Astrocyte of the cerebellum (primary cell): ENCODE results near the gene CIC.

Source experiments
- DNase-seq: peaks from one replicate; pipeline ENCODE4 v3.0.0-alpha.2; 2011; ENCODE audit warnings: low read depth
- H3K4me3 ChIP-seq: 2 replicates; pipeline ENCODE4 v1.5.1; 2011; ENCODE audit warnings: mild to moderate bottlenecking, low read depth, low read length, moderate library complexity
- in situ Hi-C: cut with HindIII; loops from 2 replicates; pipeline ENCODE4 v1.10.0; 2017; ENCODE audit warnings: low sequenced_read_pairs
- TF ChIP-seq, protein P1 (sequence below): IDR thresholded peaks from 2 replicates; pipeline ENCODE4 v1.5.1; 2012; ENCODE audit warnings: low read length, low read depth, moderate library complexity, mild to moderate bottlenecking; ENCODE audit errors: missing control alignments

Gene CIC

DNA sequence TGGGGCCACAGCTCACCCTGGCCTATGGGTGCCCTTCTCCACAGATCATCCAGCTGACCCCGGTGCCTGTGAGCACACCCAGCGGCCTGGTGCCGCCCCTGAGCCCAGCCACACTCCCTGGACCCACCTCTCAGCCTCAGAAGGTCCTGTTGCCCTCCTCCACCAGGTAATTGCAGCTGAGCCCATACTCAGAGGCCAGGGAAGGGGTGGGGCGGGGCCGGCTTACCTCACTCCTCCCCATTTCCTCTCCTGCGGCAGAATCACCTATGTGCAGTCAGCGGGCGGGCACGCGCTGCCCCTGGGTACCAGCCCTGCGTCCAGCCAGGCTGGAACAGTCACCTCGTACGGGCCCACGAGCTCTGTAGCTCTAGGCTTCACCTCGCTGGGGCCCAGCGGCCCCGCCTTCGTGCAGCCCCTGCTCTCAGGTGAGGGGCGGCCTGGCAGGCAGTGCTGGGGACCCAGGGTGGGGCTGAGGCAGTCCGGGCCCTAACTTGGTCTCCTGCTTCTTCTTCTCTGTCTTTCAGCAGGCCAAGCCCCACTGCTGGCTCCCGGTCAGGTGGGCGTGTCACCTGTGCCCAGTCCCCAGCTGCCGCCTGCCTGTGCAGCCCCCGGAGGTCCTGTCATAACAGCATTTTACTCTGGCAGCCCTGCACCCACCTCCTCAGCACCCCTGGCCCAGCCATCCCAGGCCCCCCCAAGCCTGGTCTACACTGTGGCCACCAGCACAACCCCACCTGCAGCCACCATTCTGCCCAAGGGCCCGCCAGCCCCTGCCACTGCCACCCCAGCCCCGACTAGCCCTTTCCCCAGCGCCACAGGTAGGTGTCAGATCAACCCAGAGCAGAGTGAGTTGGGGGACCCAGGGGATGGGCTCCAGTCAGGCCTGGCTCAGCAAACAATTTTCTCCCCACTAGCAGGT is 23.2 kb downstream of the CIC start:
- TF ChIP-seq, protein P1, sequence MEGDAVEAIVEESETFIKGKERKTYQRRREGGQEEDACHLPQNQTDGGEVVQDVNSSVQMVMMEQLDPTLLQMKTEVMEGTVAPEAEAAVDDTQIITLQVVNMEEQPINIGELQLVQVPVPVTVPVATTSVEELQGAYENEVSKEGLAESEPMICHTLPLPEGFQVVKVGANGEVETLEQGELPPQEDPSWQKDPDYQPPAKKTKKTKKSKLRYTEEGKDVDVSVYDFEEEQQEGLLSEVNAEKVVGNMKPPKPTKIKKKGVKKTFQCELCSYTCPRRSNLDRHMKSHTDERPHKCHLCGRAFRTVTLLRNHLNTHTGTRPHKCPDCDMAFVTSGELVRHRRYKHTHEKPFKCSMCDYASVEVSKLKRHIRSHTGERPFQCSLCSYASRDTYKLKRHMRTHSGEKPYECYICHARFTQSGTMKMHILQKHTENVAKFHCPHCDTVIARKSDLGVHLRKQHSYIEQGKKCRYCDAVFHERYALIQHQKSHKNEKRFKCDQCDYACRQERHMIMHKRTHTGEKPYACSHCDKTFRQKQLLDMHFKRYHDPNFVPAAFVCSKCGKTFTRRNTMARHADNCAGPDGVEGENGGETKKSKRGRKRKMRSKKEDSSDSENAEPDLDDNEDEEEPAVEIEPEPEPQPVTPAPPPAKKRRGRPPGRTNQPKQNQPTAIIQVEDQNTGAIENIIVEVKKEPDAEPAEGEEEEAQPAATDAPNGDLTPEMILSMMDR = no peak
- H3K4me3 ChIP-seq = no peak overlapping the region
- DNase-seq = no peak
- in situ Hi-C loops = no loop called here

DNA sequence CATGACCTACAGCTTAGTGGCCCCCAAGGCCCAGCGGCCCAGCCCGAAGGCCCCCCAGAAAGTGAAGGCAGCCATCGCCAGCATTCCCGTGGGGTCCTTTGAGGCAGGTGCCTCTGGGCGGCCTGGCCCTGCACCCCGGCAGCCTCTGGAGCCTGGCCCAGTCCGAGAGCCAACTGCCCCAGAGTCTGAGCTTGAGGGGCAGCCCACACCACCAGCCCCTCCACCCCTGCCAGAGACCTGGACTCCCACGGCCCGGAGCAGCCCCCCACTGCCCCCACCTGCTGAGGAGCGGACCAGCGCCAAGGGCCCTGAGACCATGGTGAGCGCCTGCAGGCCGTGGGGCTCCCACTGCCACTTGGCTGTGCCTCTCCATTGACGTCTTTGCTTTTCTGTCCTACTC is 23.9 kb downstream of the CIC start:
- H3K4me3 ChIP-seq = no peak overlapping the region
- DNase-seq = no peak
- in situ Hi-C loops = no loop called here
- TF ChIP-seq, protein P1 = no peak

DNA sequence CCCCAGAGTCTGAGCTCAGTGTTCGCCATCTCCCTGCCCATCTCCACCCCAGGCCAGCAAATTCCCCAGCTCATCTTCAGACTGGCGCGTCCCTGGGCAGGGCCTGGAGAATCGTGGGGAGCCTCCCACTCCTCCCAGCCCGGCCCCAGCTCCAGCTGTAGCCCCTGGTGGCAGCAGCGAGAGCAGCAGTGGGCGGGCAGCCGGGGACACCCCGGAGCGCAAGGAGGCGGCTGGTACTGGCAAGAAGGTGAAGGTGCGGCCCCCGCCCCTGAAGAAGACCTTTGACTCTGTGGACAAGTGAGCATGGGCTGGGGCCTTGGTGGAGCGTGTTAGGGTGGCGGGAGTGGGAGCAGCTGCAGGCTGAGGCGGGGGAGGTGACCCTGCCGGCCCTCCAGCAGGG is 24.5 kb downstream of the CIC start:
- in situ Hi-C loops = no loop called here
- TF ChIP-seq, protein P1 = no peak
- H3K4me3 ChIP-seq = no peak overlapping the region
- no peak for DNase-seq

DNA sequence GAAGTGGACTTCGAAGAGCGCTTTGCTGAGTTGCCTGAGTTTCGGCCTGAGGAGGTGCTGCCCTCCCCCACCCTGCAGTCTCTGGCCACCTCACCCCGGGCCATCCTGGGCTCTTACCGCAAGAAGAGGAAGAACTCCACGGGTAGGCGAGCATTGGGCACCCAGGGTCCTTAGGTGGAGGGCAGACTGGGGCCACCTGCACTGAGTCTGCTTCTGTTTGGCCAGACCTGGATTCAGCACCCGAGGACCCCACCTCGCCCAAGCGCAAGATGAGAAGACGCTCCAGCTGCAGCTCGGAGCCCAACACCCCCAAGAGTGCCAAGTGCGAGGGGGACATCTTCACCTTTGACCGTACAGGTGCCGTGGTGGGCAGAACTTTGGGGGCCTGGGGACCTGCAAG is 24.9 kb downstream of the CIC start:
- DNase-seq = no peak
- TF ChIP-seq, protein P1 = no peak
- H3K4me3 ChIP-seq = no peak overlapping the region
- in situ Hi-C loops = no loop called here

DNA sequence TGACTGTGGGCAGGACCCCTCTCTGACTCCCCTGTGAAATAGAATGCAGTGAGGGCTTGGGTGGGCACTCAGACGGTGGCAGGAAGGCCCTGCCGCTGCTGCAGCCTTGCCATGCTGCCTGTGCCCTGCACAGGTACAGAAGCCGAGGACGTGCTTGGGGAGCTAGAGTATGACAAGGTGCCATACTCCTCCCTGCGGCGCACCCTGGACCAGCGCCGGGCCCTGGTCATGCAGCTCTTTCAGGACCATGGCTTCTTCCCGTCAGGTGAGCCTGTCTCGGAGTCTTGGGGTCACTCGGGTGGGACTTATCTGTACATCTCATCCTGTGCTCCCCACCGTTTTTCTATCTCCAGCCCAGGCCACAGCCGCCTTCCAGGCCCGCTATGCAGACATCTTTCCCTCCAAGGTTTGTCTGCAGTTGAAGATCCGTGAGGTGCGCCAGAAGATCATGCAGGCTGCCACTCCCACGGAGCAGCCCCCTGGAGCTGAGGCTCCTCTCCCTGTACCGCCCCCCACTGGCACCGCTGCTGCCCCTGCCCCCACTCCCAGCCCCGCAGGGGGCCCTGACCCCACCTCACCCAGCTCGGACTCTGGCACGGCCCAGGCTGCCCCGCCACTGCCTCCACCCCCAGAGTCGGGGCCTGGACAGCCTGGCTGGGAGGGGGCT is 25.6 kb downstream of the CIC start:
- no peak for DNase-seq
- no peak overlapping the region for H3K4me3 ChIP-seq
- in situ Hi-C loops = no loop called here
- TF ChIP-seq, protein P1 = no peak

DNA sequence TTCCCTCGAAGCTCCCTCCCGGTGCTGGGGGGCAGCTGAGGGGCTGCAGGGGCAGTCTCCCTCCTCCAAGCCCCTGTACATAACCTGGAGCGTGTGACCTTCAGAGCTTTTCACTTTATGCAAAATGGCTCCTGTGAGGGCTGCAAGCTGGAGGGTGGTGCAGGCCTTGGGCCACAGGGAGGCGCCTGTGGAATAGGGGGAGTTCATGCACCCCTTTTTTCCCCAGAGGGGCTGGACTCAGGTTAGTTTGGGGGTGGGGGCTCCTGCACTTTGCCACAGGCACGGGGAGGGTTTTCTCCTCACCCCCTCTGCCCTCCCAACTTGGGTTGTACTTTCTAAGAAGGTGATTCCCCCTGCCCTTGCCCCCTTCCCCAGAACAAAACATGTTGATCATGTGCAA is 26.3 kb downstream of the CIC start:
- no peak for DNase-seq
- in situ Hi-C loops = no loop called here
- TF ChIP-seq, protein P1 = no peak
- no peak overlapping the region for H3K4me3 ChIP-seq
